Measurements from ENCODE around the gene WBP1. TPM values are rescaled to one million over a fixed set of nuclear protein-coding genes. Genes with fewer than 3 reads are reported as not detected.

Gene WBP1
- total and polyA plus RNA-seq, 4 donors: 39.5 to 65.0 (median 56.3) TPM

DNA sequence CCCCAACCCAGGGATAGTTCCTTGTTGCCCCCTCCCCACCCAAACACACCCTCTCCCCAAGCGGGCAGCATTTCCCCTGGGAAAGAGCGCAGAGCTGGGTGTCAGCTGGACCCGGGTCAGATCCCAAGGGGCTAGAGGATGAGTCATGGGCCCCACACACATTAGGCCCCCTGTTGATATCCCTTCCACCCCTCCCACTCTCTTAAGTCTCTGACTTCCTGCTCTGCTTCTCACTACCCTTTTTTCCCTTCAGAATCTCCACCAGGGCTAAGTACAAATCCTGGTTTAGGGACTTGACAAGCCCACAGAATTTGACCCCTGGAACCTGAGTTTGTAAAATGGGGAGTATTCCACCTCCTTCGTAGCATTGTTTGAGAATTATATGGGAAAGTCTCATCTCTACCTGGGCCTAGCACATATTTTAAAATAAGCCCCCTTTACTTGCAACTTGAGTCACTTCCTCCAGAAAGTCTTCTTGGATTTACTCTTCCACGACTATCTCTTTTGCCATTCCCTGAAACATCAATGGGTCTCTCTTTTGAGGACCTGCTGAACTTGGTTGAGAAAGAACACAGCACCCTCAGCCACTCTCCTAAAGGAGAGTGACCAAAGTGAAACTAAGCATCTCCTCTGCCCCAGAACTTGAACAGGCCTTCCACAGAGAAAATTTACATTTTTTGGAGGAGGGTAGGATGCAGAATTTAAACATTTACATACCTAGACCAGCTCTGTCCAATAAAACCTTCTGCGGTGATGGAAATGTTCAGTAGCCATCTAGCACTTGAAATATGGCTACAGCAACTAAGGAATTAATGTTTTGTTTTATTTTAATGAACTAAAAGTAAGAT, 21.2 kb upstream of the WBP1 start:
- Histone ChIP-seq H3K4me1 (ENCODE audit: control insufficient read depth in 5 of 5, insufficient read depth in 5 of 5, low read length in 5 of 5) (peaks cover 0 to 50% (median 18%) of the 10 kb centered on the region in 5 donors), H3K27ac (ENCODE audit: low read depth in 1 of 2, low read length in 1 of 2) (no peak overlapping the region)
- no peak for TF ChIP-seq CTCF (IDR thresholded peaks at IDR 0.05; ENCODE audit: control extremely low read depth, extremely low read depth)

GRCh38 chr2:74438248-74438647, 20.0 kb upstream of the WBP1 start:
- H3K27ac ChIP-seq (ENCODE audit: low read depth in 1 of 2, low read length in 1 of 2): no peak overlapping the region

More for the DNA sequence above, 21.2 kb upstream of the WBP1 start:
- no peak for DNase-seq
- Histone ChIP-seq H3K4me3 (no peak overlapping the region), H3K9me3 (ENCODE audit: control insufficient read depth in 4 of 4, insufficient read depth in 3 of 4, low read length in 3 of 4) (no peaks in the 10 kb centered on the region), H3K27me3 (ENCODE audit: control insufficient read depth in 3 of 3, insufficient read depth in 3 of 3, low read length in 2 of 3) (no peaks in the 10 kb centered on the region), H3K9ac (ENCODE audit: insufficient read depth in 1 of 2, low read length in 2 of 2) (no peak overlapping the region), H3K36me3 (ENCODE audit: control insufficient read depth in 4 of 4, insufficient read depth in 4 of 4, low read length in 4 of 4) (peaks cover 0 to 8% (median 4%) of the 10 kb centered on the region in 4 donors)
- WGBS, 2 donors: 75 to 79% methylated on average over 6 of the region's 6 CpGs
- no peak for ATAC-seq (ENCODE audit: insufficient read depth, low FRiP score)

DNA sequence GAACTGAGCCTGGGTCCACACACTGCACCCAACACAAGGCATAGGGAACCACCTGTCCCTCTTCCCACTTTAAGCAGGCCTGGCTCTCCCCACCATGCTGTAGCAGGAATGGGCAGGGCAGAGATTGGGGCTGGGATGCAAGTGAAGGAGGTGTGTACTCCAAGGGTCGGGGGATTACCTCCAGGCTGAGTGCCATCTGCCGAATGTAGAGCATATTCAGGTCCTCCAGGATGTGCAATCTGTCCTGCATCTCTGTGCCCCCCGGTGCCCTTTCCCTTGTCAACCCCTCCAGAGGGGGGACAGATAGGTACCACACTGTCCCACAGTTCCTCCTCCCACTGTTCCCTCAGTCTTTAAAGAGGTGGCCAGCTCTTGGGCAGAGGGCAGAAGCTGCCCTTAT, 18.9 kb upstream of the WBP1 start:
- H3K9ac ChIP-seq (ENCODE audit: insufficient read depth in 1 of 2, low read length in 2 of 2): peak overlapping the region; percentile 55 to 69
- 35 to 41% methylated on average over 3 of the region's 3 CpGs for WGBS, 2 donors
- TF ChIP-seq CTCF (IDR thresholded peaks at IDR 0.05; ENCODE audit: control extremely low read depth, extremely low read depth): no peak
- H3K27ac ChIP-seq (ENCODE audit: low read depth in 1 of 2, low read length in 1 of 2): peak overlapping the region in 1 of 2 donors; percentile 66
- DNase-seq (no peak), ATAC-seq (ENCODE audit: insufficient read depth, low FRiP score) (no peak)
- peaks cover 0 to 3% (median 0%) of the 10 kb centered on the region in 4 donors for H3K36me3 ChIP-seq (ENCODE audit: control insufficient read depth in 4 of 4, insufficient read depth in 4 of 4, low read length in 4 of 4)
- peaks cover 0 to 57% (median 21%) of the 10 kb centered on the region in 5 donors for H3K4me1 ChIP-seq (ENCODE audit: control insufficient read depth in 5 of 5, insufficient read depth in 5 of 5, low read length in 5 of 5)
- no peaks in the 10 kb centered on the region for H3K27me3 ChIP-seq (ENCODE audit: control insufficient read depth in 3 of 3, insufficient read depth in 3 of 3, low read length in 2 of 3)
- H3K9me3 ChIP-seq (ENCODE audit: control insufficient read depth in 4 of 4, insufficient read depth in 3 of 4, low read length in 3 of 4): no peaks in the 10 kb centered on the region
- no peak overlapping the region for H3K4me3 ChIP-seq

More at GRCh38 chr2:74438248-74438647, 20.0 kb upstream of the WBP1 start:
- Histone ChIP-seq H3K27me3 (ENCODE audit: control insufficient read depth in 3 of 3, insufficient read depth in 3 of 3, low read length in 2 of 3) (no peaks in the 10 kb centered on the region), H3K9ac (ENCODE audit: insufficient read depth in 1 of 2, low read length in 2 of 2) (peak overlapping the region in 1 of 2 donors; percentile 54), H3K36me3 (ENCODE audit: control insufficient read depth in 4 of 4, insufficient read depth in 4 of 4, low read length in 4 of 4) (peaks cover 0 to 3% (median 1%) of the 10 kb centered on the region in 4 donors), H3K4me1 (ENCODE audit: control insufficient read depth in 5 of 5, insufficient read depth in 5 of 5, low read length in 5 of 5) (peaks cover 0 to 50% (median 18%) of the 10 kb centered on the region in 5 donors), H3K9me3 (ENCODE audit: control insufficient read depth in 4 of 4, insufficient read depth in 3 of 4, low read length in 3 of 4) (no peaks in the 10 kb centered on the region), H3K4me3 (no peak overlapping the region)
- TF ChIP-seq CTCF (IDR thresholded peaks at IDR 0.05; ENCODE audit: control extremely low read depth, extremely low read depth): no peak
- WGBS, 2 donors: 97 to 100% methylated on average over 1 of the region's 1 CpG
- DNase-seq: no peak
- ATAC-seq (ENCODE audit: insufficient read depth, low FRiP score): no peak

Data from lung (tissue), 12 donors.